MM.1S (cell line): ENCODE data around the gene TMEM154.

Source experiments
- DNase-seq: peaks from one replicate; pipeline ENCODE4 v3.0.0-alpha.2; 2015
- H2AFZ ChIP-seq: fragments of 300-600 bp; sonication (generic); 2 replicates; pipeline ENCODE4 v1.6.0; 2016; ENCODE audit warnings: antibody characterized with exemption, low read length
- H3F3A ChIP-seq: fragments of 300-600 bp; sonication (generic); 2 replicates; pipeline ENCODE4 v1.6.1; 2016; ENCODE audit warnings: mild to moderate bottlenecking, antibody characterized with exemption, low read length, moderate library complexity, mixed read lengths; ENCODE audit not compliant: insufficient read depth
- H3K27ac ChIP-seq: fragments of 300-600 bp; sonication (generic); 2 replicates; pipeline ENCODE4 v1.5.1; 2016; ENCODE audit warnings: mild to moderate bottlenecking, low read length
- H3K27me3 ChIP-seq: fragments of 300-600 bp; sonication (generic); replicated peaks from 2 replicates; pipeline ENCODE4 v1.6.0; 2016; ENCODE audit warnings: low read length; ENCODE audit not compliant: insufficient read depth
- H3K36me3 ChIP-seq: fragments of 300-600 bp; sonication (generic); replicated peaks from 2 replicates; pipeline ENCODE4 v1.6.1; 2016; ENCODE audit warnings: mild to moderate bottlenecking, low read length, mixed read lengths; ENCODE audit not compliant: insufficient read depth
- H3K4me1 ChIP-seq: fragments of 300-600 bp; sonication (generic); 2 replicates; pipeline ENCODE4 v1.6.1; 2016; ENCODE audit warnings: low read length, mixed read lengths
- H3K4me2 ChIP-seq: fragments of 300-600 bp; sonication (generic); 2 replicates; pipeline ENCODE4 v1.6.0; 2016; ENCODE audit warnings: low read depth, low read length
- H3K4me3 ChIP-seq: fragments of 300-600 bp; sonication (generic); 2 replicates; pipeline ENCODE4 v1.5.1; 2016; ENCODE audit warnings: low read length, mixed read lengths
- H3K79me2 ChIP-seq: fragments of 300-600 bp; sonication (generic); 2 replicates; pipeline ENCODE4 v1.6.1; 2016; ENCODE audit warnings: mixed run types, low read length, mixed read lengths
- H3K9ac ChIP-seq: fragments of 300-600 bp; sonication (generic); 2 replicates; pipeline ENCODE4 v1.6.1; 2016; ENCODE audit warnings: low read length, mixed read lengths
- H3K9me2 ChIP-seq: fragments of 300-600 bp; sonication (generic); replicated peaks from 2 replicates; pipeline ENCODE4 v1.6.1; 2016; ENCODE audit warnings: mild to moderate bottlenecking, low read length, mixed read lengths; ENCODE audit not compliant: insufficient read depth
- H3K9me3 ChIP-seq: fragments of 300-600 bp; sonication (generic); replicated peaks from 2 replicates; pipeline ENCODE4 v1.6.1; 2016; ENCODE audit warnings: mild to moderate bottlenecking, low read length, mixed read lengths; ENCODE audit not compliant: insufficient read depth
- H4K20me1 ChIP-seq: fragments of 300-600 bp; sonication (generic); 2 replicates; pipeline ENCODE4 v1.6.1; 2016; ENCODE audit warnings: mild to moderate bottlenecking, low read length, moderate library complexity, mixed read lengths; ENCODE audit not compliant: insufficient read depth
- CTCF ChIP-seq: fragments of 300-600 bp; sonication (generic); IDR thresholded peaks from 2 replicates; pipeline ENCODE4 v1.5.1; 2016; ENCODE audit warnings: antibody characterized with exemption, low read length, mixed read lengths
- EZH2 ChIP-seq: fragments of 300-600 bp; sonication (generic); optimal IDR thresholded peaks from 2 replicates; pipeline ENCODE3; 2017; ENCODE audit warnings: low read depth, mild to moderate bottlenecking, antibody characterized with exemption, low read length, mixed read lengths
- EZH2phosphoT487 ChIP-seq: fragments of 300-600 bp; sonication (generic); IDR thresholded peaks from 2 replicates; pipeline ENCODE4 v1.6.1; 2018; ENCODE audit warnings: antibody characterized with exemption, low read length

The TMEM154 gene

GRCh38 chr4:152605031-152605430 is 74.8 kb downstream of the TMEM154 start:
- Histone ChIP-seq H2AFZ (no peak overlapping the region), H3F3A (no peaks in the 10 kb centered on the region), H3K4me3 (no peak overlapping the region), H3K36me3 (no peaks in the 10 kb centered on the region), H4K20me1 (no peaks in the 10 kb centered on the region), H3K27me3 (no peaks in the 10 kb centered on the region), H3K9me2 (no peaks in the 10 kb centered on the region), H3K27ac (no peak overlapping the region), H3K79me2 (no peaks in the 10 kb centered on the region), H3K4me1 (peaks cover 2% of the 10 kb centered on the region), H3K9ac (no peak overlapping the region), H3K9me3 (no peaks in the 10 kb centered on the region), H3K4me2 (no peak overlapping the region)
- TF ChIP-seq EZH2phosphoT487 (no peak), CTCF (no peak), EZH2 (no peak)
- DNase-seq, result no peak

- Histone ChIP-seq H3K36me3 (no peaks in the 10 kb centered on the region), H3F3A (no peaks in the 10 kb centered on the region), H3K4me2 (no peak overlapping the region), H3K9me2 (no peaks in the 10 kb centered on the region), H3K4me1 (no peaks in the 10 kb centered on the region), H3K27me3 (no peaks in the 10 kb centered on the region), H3K9ac (no peak overlapping the region), H4K20me1 (no peaks in the 10 kb centered on the region), H3K27ac (no peak overlapping the region), H3K4me3 (no peak overlapping the region), H2AFZ (no peak overlapping the region), H3K9me3 (no peaks in the 10 kb centered on the region), H3K79me2 (no peaks in the 10 kb centered on the region)
- no peak for DNase-seq
- TF ChIP-seq EZH2phosphoT487 (no peak), EZH2 (no peak), CTCF (no peak)
Measured at GRCh38 chr4:152601156-152601555, 78.6 kb downstream of the TMEM154 start.

GRCh38 chr4:152599636-152600035 is 80.2 kb downstream of the TMEM154 start:
- Histone ChIP-seq H3K9me3 (no peaks in the 10 kb centered on the region), H3K27me3 (no peaks in the 10 kb centered on the region), H3K9me2 (no peaks in the 10 kb centered on the region), H3K9ac (no peak overlapping the region), H3K4me1 (no peaks in the 10 kb centered on the region), H3K36me3 (no peaks in the 10 kb centered on the region), H3K79me2 (no peaks in the 10 kb centered on the region), H3F3A (no peaks in the 10 kb centered on the region), H4K20me1 (no peaks in the 10 kb centered on the region), H3K27ac (no peak overlapping the region), H3K4me3 (no peak overlapping the region), H3K4me2 (no peak overlapping the region), H2AFZ (no peak overlapping the region)
- DNase-seq, result no peak
- TF ChIP-seq EZH2, result no peak
- TF ChIP-seq CTCF, result no peak
- TF ChIP-seq EZH2phosphoT487, result no peak
